Cardiac fibroblast (primary cell): ENCODE measurements around the gene LCAT.

ENCODE experiments used
- DNase-seq, 2 donors: peaks; one replicate each; pipeline versions ENCODE4 v3.0.0 to v3.0.0-alpha.2; 2010; ENCODE audit warnings: low read depth in 2 of 2
- H3K4me3 ChIP-seq, 2 donors: replicated peaks in 1 of 2; 1 replicate in 1 of 2; 2 replicates in 1 of 2; pipeline ENCODE4 v1.5.1; 2011; ENCODE audit warnings: low read depth in 2 of 2, low read length in 2 of 2, mild to moderate bottlenecking in 2 of 2, moderate library complexity in 1 of 2
- CTCF ChIP-seq: IDR thresholded peaks from one replicate; pipeline ENCODE4 v1.5.1; 2011; ENCODE audit warnings: low read depth, mild to moderate bottlenecking, low read length, inconsistent platforms

Gene LCAT

GRCh38 chr16:67967183-67967957, 23.4 kb upstream of the LCAT start:
- DNase-seq, result peak in 1 of 2 donors; percentile 41
- peak overlapping the region; percentile 56 to 82 for H3K4me3 ChIP-seq
- TF ChIP-seq CTCF, result no peak

- peak overlapping the region; percentile 56 to 82 for H3K4me3 ChIP-seq
- no peak for TF ChIP-seq CTCF
- peak; percentile 48 to 60 for DNase-seq
These were observed 22.7 kb upstream of the LCAT start for GRCh38 chr16:67966549-67967182.

GRCh38 chr16:67965668-67966548, 22.0 kb upstream of the LCAT start:
- H3K4me3 ChIP-seq, result peak overlapping the region; percentile 19 to 82

GRCh38 chr16:67964477-67965131, 20.7 kb upstream of the LCAT start:
- H3K4me3 ChIP-seq, result no peak overlapping the region
- TF ChIP-seq CTCF, result no peak
- DNase-seq, result no peak

More at GRCh38 chr16:67965668-67966548, 22.0 kb upstream of the LCAT start:
- peak in 1 of 2 donors; percentile 17 for DNase-seq
- TF ChIP-seq CTCF, result no peak

- H3K4me3 ChIP-seq, result no peak overlapping the region
- no peak for DNase-seq
- no peak for TF ChIP-seq CTCF
These were observed 19.9 kb upstream of the LCAT start for GRCh38 chr16:67963662-67964321.

- no peak overlapping the region for H3K4me3 ChIP-seq
- TF ChIP-seq CTCF, result no peak
- DNase-seq, result no peak
These were observed 19.4 kb upstream of the LCAT start for GRCh38 chr16:67963292-67963661.
